GM18508 (cell line): ENCODE results near the gene OR8D1.

Experiments used
- ATAC-seq: cut with Tn5 transposase; IDR thresholded peaks from one replicate; pipeline ENCODE4 v1.9.1; 2021; ENCODE audit warnings: moderate number of reproducible peaks; ENCODE audit not compliant: insufficient read depth, unreplicated experiment

The OR8D1 gene

GRCh38 chr11:124313849-124314248 is at the start of gene OR8D1:
Gene OR8D1 (minus strand): TSS chr11:124313949. CDS start chr11:124310766, 3,183 bp downstream.
- no peak for ATAC-seq

GRCh38 chr11:124359566-124359965 is 45.8 kb upstream of the OR8D1 start:
- no peak for ATAC-seq

GRCh38 chr11:124346311-124346955 is 32.7 kb upstream of the OR8D1 start:
- no peak for ATAC-seq

- ATAC-seq, result no peak
Observed at GRCh38 chr11:124344346-124344745, 30.6 kb upstream of the OR8D1 start.

- no peak for ATAC-seq
Observed at GRCh38 chr11:124340142-124340447, 26.3 kb upstream of the OR8D1 start.

GRCh38 chr11:124339396-124340141 is 25.8 kb upstream of the OR8D1 start:
- ATAC-seq, result no peak

GRCh38 chr11:124331873-124332272 is 18.1 kb upstream of the OR8D1 start:
- ATAC-seq, result no peak

GRCh38 chr11:124329787-124330478 is 16.2 kb upstream of the OR8D1 start:
- ATAC-seq, result peak; percentile 84

GRCh38 chr11:124327775-124328174 is 14.0 kb upstream of the OR8D1 start:
- no peak for ATAC-seq

GRCh38 chr11:124322356-124322755 is 8.6 kb upstream of the OR8D1 start:
- no peak for ATAC-seq

GRCh38 chr11:124320097-124320496 is 6.3 kb upstream of the OR8D1 start, which contains the start of gene OR8D2:
Gene OR8D2 (minus strand): TSS chr11:124320197. CDS start chr11:124320197, 0 bp downstream.
- ATAC-seq, result no peak

GRCh38 chr11:124315052-124315451 is 1.3 kb upstream of the OR8D1 start:
- ATAC-seq, result no peak

- no peak for ATAC-seq
Observed at GRCh38 chr11:124313131-124313530, 618 bp downstream of the OR8D1 start.

- no peak for ATAC-seq
Observed at GRCh38 chr11:124311670-124312069, 2.1 kb downstream of the OR8D1 start.

GRCh38 chr11:124311269-124311668 is 2.5 kb downstream of the OR8D1 start:
- ATAC-seq, result no peak

- no peak for ATAC-seq
Observed at GRCh38 chr11:124310721-124311120, 3.0 kb downstream of the OR8D1 start.

GRCh38 chr11:124307093-124307492 is 6.7 kb downstream of the OR8D1 start:
- ATAC-seq, result no peak

GRCh38 chr11:124302347-124303125 is 11.2 kb downstream of the OR8D1 start:
- ATAC-seq, result no peak

GRCh38 chr11:124301548-124301947 is 12.2 kb downstream of the OR8D1 start:
- ATAC-seq, result no peak

- ATAC-seq, result no peak
Observed at GRCh38 chr11:124297921-124298320, 15.8 kb downstream of the OR8D1 start.

- ATAC-seq, result no peak
Observed at GRCh38 chr11:124296016-124296415, 17.7 kb downstream of the OR8D1 start.
